ENCODE results near the gene BCO2.
"Not testable (repeated sequence)": the region's sequence is repeated elsewhere in the genome, so short reads cannot be mapped to it uniquely, and the experiment has no call there.

BCO2 gene, protein sequence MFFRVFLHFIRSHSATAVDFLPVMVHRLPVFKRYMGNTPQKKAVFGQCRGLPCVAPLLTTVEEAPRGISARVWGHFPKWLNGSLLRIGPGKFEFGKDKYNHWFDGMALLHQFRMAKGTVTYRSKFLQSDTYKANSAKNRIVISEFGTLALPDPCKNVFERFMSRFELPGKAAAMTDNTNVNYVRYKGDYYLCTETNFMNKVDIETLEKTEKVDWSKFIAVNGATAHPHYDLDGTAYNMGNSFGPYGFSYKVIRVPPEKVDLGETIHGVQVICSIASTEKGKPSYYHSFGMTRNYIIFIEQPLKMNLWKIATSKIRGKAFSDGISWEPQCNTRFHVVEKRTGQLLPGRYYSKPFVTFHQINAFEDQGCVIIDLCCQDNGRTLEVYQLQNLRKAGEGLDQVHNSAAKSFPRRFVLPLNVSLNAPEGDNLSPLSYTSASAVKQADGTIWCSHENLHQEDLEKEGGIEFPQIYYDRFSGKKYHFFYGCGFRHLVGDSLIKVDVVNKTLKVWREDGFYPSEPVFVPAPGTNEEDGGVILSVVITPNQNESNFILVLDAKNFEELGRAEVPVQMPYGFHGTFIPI

DNA sequence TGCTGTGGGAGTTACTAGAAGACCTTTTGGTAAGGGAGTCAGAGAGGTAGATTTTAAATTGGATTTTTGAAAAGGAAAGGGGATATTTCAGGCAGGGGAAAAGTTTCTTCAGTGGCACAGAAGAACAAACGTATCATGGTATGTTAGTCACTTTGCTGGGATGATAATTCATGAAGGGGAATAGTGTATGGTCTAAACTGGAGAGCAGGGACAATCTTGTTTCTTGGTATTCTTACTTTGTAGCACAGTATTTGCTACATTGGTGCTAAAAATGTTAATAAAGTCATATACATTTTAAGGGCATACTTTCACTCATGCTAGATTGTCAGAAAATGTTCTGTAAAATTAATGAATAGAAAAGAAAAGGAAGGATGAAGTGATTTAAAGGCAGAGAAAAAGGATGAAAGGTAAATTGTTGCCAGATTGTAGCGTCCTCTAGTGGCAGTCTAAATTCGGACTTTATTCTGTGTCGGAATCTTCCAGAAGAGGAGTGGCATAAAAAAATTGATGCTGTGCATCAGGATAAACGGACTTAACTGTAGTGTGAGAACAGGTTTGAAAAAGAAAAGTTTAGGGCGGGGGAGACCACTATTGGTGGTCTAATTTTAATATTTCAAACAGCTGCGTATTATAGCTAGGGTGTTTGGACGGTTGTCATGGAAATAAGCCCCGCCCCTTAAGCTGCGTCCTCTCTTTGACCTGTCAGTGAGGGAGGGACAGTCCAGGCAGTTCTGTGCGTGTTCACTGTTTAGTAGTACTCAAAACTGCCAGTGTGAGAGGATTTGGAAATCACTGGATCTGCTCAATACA lies at the start of gene BCO2:
BCO2 (plus strand) TSS at position 724 of the 810 bp plus-strand sequence. CDS start 90 bp downstream, outside the sequence.
- peak; percentile 82 for DNase-seq (ENCODE audit: low read depth)

DNA sequence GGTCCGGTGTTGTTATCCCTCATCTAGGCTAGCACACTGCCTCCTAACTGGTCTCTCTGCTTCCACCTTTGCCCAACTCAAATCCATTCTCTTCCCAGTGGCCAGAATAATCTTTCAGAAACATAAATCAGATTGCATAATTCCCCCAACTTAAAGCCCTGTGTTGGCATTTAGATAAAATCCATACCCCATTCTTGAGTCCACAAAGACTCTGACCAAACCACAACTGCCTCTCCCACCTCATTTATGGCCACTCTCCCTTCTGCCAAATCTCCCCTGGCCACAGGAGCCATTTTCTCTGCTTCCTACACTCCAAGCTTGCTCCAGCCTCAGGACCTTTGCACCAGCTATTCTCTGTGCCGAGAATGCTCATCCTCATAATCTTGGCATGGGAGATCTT lies 48.3 kb upstream of the BCO2 start:
- DNase-seq (ENCODE audit: low read depth): no peak

DNA sequence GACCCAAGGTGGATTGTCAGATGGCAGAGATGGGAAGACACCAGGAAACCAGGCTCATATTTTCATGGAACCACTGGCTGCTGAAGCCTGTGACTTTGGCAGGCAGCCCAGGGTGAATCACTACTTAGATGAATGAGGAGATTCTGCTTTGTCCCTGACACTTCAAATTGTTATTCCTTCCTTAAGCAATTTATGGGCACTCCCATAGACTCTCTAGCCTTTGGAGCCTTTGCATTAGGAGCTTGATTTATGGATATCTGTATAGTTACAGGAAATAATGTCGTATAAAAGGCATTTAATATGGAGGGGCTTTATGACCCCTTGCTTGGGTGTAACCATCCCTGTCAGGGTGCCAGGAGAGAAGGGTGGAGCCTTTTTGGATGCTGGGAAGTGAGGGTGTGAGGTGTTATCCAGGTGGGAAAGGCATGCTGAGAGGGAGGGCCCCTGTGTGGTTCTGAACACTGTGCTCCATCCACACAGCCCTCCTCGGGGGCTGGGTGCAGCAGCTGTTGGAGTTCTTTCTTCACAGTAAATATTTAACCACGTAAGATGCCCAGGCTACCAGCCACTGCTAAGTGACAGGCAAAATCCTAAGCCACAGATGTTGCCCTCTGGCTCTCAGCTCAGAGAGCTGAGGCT lies 46.7 kb upstream of the BCO2 start:
- peak; percentile 87 for DNase-seq (ENCODE audit: low read depth)

GRCh38 chr11:112129656-112130055 lies 45.7 kb upstream of the BCO2 start:
- no peak for DNase-seq (ENCODE audit: low read depth)

DNA sequence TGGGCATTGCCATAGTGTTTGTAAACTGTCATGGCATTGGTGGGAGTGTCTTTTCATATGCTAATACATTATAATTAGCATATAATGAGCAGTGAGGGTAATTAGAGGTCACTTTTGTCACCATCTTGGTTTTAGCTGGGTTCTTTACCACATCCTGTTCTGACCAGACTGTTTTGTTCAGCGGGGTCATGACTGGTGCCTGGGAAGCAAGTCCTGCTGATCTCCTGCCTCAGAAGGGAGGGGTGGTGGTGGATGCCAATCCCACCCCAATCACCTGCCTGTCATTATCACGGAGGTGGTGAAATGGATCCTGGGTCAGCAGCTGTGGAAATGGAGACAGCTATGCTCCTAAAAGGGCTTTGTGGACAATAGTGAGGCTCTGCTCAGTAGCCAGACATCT lies 42.6 kb upstream of the BCO2 start:
- DNase-seq (ENCODE audit: low read depth): no peak

DNA sequence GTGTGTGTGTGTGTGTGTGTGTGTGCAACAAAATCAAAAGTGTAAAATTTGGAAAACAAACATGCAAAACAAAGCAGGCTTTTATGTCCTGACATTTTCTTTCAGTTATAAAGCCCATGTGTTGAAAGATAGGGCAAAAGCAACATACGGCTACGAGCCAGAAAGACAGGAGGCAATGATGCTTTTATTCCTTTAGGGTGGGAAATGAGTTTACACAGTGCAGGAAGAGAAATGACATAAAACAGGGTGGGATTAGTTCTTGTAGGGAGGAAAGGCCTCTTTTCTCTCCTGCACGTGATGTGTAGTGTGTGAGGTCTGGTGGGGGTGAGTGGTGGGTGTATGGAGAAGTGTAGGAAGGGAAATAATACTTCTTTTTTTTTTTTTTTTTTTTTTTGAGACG lies 40.8 kb upstream of the BCO2 start:
- no peak for DNase-seq (ENCODE audit: low read depth)

DNA sequence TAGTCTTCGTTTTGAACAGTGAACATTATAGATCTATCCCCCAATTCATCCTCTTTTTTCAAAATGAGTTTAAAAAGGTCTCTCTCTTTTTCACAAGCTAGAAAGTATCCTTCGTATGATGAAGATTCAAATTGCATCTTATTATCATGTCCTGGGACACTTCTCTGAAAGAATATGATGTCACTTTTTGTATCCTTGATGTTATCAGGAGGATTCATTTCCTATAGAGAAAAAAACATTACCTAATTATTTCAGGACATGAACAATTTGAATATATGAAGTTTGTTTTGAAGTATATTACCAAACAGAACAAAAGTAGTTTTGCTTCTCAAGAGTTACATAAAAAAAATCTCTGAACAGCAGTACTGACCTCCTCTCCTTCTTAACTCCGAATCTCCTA lies 31.7 kb upstream of the BCO2 start:
- DNase-seq (ENCODE audit: low read depth): no peak

DNA sequence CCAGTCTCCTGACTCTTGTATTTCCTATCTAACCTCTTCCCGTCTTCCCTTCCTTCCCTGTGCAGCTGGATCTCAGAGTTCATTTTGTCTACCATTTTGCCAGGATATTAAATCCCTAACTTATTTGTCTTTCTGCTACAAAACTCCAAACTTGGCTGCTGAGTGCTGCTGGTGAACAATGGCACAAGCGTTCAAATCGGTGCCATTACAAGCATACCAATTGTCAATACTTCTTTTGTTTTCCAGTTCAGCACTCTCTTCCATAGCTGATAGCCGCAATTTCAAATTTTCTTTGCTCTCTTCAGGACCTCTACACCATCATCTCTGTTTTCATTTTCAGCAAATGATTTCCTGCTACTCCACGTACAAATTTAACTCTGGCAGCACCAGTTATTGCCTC lies 24.8 kb upstream of the BCO2 start:
- DNase-seq (ENCODE audit: low read depth): no peak

DNA sequence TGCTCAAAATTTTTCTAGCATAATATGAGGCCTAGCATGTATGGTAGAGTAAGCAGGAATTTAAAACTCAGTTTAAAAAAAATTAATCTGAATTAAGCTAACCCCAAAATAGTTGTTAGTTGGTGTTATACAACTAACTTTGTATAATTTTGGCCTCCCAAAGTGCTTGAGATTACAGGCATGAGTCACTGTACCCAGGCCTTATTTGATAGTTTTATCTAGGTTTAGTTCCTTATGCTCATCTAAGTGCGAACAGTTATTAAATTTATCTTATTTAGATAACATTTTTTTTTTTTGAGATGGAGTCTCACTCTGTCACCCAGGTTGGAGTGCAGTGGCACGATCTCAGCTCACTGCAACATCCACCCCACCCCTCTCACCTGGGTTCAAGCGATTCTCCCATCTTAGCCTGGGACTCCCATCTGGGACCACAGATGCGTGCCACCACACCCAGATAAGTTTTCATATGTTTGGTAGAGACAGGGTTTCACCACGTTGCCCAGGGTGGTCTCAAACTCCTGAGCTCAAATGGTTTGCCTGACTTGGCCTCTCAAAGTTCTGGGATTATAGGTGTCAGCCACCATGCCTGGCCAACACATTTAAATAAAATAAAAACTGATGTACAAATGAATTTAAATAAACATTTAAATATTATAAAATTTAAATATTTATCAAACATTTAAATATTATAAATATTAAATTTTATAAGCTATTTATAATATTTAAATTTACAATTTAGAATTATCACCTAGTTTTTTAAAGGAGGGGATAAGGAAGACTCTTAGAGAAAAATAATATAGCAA lies 19.0 kb upstream of the BCO2 start:
- DNase-seq (ENCODE audit: low read depth): no peak

- DNase-seq (ENCODE audit: low read depth): peak; percentile 99
These were observed 18.2 kb upstream of the BCO2 start for GRCh38 chr11:112156956-112157766.

- no peak for DNase-seq (ENCODE audit: low read depth)
These were observed 15.9 kb upstream of the BCO2 start for GRCh38 chr11:112159098-112160065.

DNA sequence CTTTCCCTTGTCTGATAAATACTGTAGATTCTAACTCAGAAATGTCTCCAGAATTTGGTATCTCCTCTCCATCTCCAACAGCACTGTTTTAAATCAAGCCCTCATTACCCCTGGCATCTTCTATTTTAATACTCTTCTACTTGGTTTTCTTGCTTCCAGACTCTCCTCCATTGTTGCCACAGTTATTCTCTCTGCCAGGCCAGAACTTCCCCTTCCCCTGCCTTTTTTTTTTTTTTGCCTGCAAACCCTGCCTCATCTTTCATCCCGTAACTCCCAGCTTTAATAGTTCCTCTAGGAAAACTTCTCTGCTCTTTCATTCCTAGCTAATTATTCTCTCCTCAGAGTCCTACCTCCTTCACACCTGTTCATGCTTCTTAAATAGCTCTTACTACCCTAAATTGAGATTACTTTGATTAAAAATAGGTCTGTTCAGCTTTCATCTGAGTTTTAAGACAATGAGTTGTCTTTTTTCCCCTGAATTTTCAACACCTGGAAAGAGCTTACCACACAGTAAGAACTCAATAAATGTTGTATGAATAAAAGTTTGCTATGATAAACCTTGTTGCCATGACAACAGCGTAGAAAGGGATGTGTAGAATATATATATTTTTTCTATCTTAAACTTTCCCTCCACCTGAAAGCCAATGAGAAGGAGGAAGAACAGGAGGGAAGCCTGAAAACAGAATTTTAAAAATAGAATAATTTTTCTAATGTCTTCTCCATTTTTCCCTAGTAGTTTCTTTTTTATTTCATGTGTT lies 15.0 kb upstream of the BCO2 start:
- DNase-seq (ENCODE audit: low read depth): no peak

DNA sequence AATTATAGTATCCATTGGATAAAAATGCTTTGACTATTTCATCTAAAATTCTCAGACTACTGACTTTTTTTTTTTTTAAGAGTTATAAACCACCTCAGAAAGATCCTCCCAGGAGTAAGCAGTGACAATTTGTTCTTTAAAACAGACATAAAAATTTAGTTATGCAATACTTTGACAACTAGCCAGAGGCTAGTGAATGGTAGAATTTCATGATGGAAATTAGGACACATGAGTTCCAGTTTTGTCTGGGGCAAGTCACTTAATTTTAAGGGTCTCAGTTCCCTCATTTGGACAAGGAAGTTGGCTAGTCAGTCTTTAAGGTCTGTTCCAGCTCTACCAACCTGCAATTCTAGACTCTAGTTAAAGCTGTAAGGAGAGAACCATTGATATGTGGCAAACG lies 14.3 kb upstream of the BCO2 start:
- DNase-seq (ENCODE audit: low read depth): no peak

DNA sequence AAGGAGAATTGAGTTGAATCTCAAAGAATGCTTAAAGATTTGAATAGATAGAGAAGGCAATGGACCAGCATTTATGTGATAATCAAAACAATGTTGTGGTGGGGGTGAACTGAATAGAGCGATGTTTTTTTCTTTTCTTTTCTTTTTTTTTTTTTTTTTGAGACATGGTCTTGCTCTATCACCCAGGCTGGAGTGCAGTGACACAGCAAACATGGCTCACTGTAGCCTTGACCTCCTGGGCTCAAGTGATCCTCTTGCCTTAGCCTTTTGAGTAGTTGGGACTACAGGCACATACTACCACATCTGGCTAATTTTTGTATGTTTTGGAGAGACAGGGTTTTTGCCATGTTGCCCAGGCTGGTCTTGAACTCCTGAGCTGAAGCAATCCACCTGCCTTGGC lies 13.1 kb upstream of the BCO2 start:
- not testable (repeated sequence) for DNase-seq (ENCODE audit: low read depth)

- peak; percentile 39 for DNase-seq (ENCODE audit: low read depth)
These were observed 12.4 kb upstream of the BCO2 start for GRCh38 chr11:112162761-112163546.

GRCh38 chr11:112163875-112164685 lies 11.2 kb upstream of the BCO2 start, which contains the start of gene IL18:
IL18 (minus strand) TSS chr11:112164094; CDS start chr11:112155053, 9,041 bp downstream.
- DNase-seq (ENCODE audit: low read depth): no peak

DNA sequence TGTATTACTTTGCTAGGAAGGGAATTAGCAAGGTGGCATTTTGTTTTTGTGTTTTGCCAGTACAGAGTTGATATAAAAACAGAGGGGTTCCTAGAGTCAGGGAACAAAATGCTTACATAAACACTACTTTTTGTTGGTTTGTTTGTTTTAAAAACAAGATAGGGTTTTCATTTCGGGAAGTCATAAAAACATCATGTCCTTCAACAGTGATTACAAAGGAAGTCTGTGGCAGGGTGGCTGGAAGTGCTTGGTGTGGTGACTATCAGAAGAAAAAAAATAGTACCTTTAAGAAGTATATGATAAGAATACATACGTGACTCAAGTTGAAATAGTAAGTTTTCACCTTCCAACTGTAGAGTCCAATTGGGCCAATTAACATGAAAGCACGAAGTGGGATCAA lies 10.3 kb upstream of the BCO2 start:
- DNase-seq (ENCODE audit: low read depth): no peak
